Fibroblast of lung (primary cell): ENCODE results near the gene FAM53B. TPM values are rescaled to one million over a fixed set of nuclear protein-coding genes. Genes with fewer than 3 reads are reported as not detected.

ENCODE experiments used
- DNase-seq, 2 donors: peaks; one replicate each; pipeline versions ENCODE4 v3.0.0 to v3.0.0-alpha.2; 2010; ENCODE audit warnings: low read depth in 2 of 2
- H2AFZ ChIP-seq: 2 replicates; pipeline ENCODE4 v1.5.1; 2012; ENCODE audit warnings: low read length, control low read depth, inconsistent platforms
- H3K27ac ChIP-seq: 2 replicates; pipeline ENCODE4 v1.5.1; 2011; ENCODE audit warnings: low read length, control low read depth; ENCODE audit not compliant: insufficient read depth
- H3K27me3 ChIP-seq: 2 replicates; pipeline ENCODE4 v1.5.1; 2011; ENCODE audit warnings: mild to moderate bottlenecking, low read length; ENCODE audit not compliant: control insufficient read depth, insufficient read depth
- H3K36me3 ChIP-seq: 2 replicates; pipeline ENCODE4 v1.5.1; 2011; ENCODE audit warnings: low read length; ENCODE audit not compliant: control insufficient read depth, insufficient read depth
- H3K4me1 ChIP-seq: 2 replicates; pipeline ENCODE4 v1.5.1; 2011; ENCODE audit warnings: low read length; ENCODE audit not compliant: control insufficient read depth, insufficient read depth; ENCODE audit errors: extremely low read depth
- H3K4me2 ChIP-seq: 2 replicates; pipeline ENCODE4 v1.5.1; 2011; ENCODE audit warnings: low read length, control low read depth; ENCODE audit not compliant: insufficient read depth; ENCODE audit errors: extremely low read depth
- H3K4me3 ChIP-seq, 4 experiments: fragments of 200-600 bp in 1 of 4; sonication (generic) in 1 of 4; replicated peaks in 1 of 4; 2 replicates each; pipeline ENCODE4 v1.5.1; 2011 to 2016; ENCODE audit warnings: low read length in 4 of 4, low read depth in 3 of 4, mild to moderate bottlenecking in 3 of 4, control low read depth in 2 of 4, inconsistent platforms in 1 of 4, mixed read lengths in 1 of 4; ENCODE audit not compliant: insufficient read depth in 1 of 4; ENCODE audit errors: control extremely low read depth in 1 of 4
- H3K79me2 ChIP-seq: 2 replicates; pipeline ENCODE4 v1.5.1; 2012; ENCODE audit warnings: mild to moderate bottlenecking, low read length, inconsistent platforms; ENCODE audit not compliant: control insufficient read depth, insufficient read depth
- H3K9ac ChIP-seq: 2 replicates; pipeline ENCODE4 v1.5.1; 2011; ENCODE audit warnings: mild to moderate bottlenecking, low read length, control low read depth; ENCODE audit not compliant: insufficient read depth
- H3K9me3 ChIP-seq: 2 replicates; pipeline ENCODE4 v1.5.1; 2012; ENCODE audit warnings: low read depth, low read length; ENCODE audit not compliant: control insufficient read depth, insufficient read depth
- H4K20me1 ChIP-seq: 2 replicates; pipeline ENCODE4 v1.5.1; 2011; ENCODE audit warnings: low read length; ENCODE audit not compliant: control insufficient read depth, insufficient read depth; ENCODE audit errors: extremely low read depth
- EZH2 ChIP-seq: IDR thresholded peaks from 2 replicates; pipeline ENCODE4 v1.5.1; 2012; ENCODE audit warnings: low read length, control low read depth, mild to moderate bottlenecking; ENCODE audit errors: missing control alignments
- polyA plus RNA-seq, 2 donors: library from polyadenylated mRNA; depleted of rRNA in 1 of 2; stranded (reverse) in 1 of 2; unstranded in 1 of 2; fragments of >200 nt; gene quantifications; 2 replicates each; pipeline ENCODE4 v1.2.1, GENCODE V29; 2011 to 2012; ENCODE audit warnings: missing spikeins in 1 of 2
- total RNA-seq: library from RNA; depleted of rRNA; stranded (reverse); fragments of >200 nt; gene quantifications from 2 replicates; pipeline ENCODE4 v1.2.1, GENCODE V29; 2014
- TF ChIP-seq, protein P1 (sequence below), 2 donors: IDR thresholded peaks in 1 of 2; conservative IDR thresholded peaks in 1 of 2; 1 replicate in 1 of 2; 2 replicates in 1 of 2; pipeline ENCODE4 v1.5.1; 2011 to 2012; ENCODE audit warnings: low read length in 2 of 2, control low read depth in 1 of 2, inconsistent platforms in 1 of 2, low read depth in 1 of 2, mild to moderate bottlenecking in 1 of 2

The FAM53B gene
- total and polyA plus RNA-seq, 2 donors (not counting 1 experiment from before 2014, with no cell fraction given): 2.2 to 11.7 TPM

GRCh38 chr10:124596962-124597845, 147.0 kb downstream of the FAM53B start:
- no peak for TF ChIP-seq EZH2
- TF ChIP-seq, protein P1, sequence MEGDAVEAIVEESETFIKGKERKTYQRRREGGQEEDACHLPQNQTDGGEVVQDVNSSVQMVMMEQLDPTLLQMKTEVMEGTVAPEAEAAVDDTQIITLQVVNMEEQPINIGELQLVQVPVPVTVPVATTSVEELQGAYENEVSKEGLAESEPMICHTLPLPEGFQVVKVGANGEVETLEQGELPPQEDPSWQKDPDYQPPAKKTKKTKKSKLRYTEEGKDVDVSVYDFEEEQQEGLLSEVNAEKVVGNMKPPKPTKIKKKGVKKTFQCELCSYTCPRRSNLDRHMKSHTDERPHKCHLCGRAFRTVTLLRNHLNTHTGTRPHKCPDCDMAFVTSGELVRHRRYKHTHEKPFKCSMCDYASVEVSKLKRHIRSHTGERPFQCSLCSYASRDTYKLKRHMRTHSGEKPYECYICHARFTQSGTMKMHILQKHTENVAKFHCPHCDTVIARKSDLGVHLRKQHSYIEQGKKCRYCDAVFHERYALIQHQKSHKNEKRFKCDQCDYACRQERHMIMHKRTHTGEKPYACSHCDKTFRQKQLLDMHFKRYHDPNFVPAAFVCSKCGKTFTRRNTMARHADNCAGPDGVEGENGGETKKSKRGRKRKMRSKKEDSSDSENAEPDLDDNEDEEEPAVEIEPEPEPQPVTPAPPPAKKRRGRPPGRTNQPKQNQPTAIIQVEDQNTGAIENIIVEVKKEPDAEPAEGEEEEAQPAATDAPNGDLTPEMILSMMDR (conservative IDR thresholded peaks at IDR 0.05 in 1 of 2, IDR thresholded peaks at IDR 0.05 in 1 of 2; ENCODE audit: low read depth in 1 of 2, low read length in 2 of 2): no peak
- no peak for DNase-seq
- no peaks in the 10 kb centered on the region for H4K20me1 ChIP-seq
- H3K9me3 ChIP-seq: no peaks in the 10 kb centered on the region
- no peak overlapping the region for H3K4me3 ChIP-seq
- no peak overlapping the region for H3K9ac ChIP-seq
- H3K27ac ChIP-seq: no peak overlapping the region
- no peaks in the 10 kb centered on the region for H3K27me3 ChIP-seq
- H3K36me3 ChIP-seq: no peaks in the 10 kb centered on the region
- no peak overlapping the region for H2AFZ ChIP-seq
- no peaks in the 10 kb centered on the region for H3K79me2 ChIP-seq
- H3K4me1 ChIP-seq: no peaks in the 10 kb centered on the region
- H3K4me2 ChIP-seq: no peak overlapping the region

GRCh38 chr10:124596116-124596785, 147.9 kb downstream of the FAM53B start:
- no peak overlapping the region for H3K4me3 ChIP-seq
- H3K27me3 ChIP-seq: no peaks in the 10 kb centered on the region
- no peak overlapping the region for H3K4me2 ChIP-seq
- H3K36me3 ChIP-seq: no peaks in the 10 kb centered on the region
- DNase-seq: no peak
- no peak overlapping the region for H2AFZ ChIP-seq
- H3K4me1 ChIP-seq: no peaks in the 10 kb centered on the region
- no peak overlapping the region for H3K9ac ChIP-seq
- TF ChIP-seq, protein P1 (conservative IDR thresholded peaks at IDR 0.05 in 1 of 2, IDR thresholded peaks at IDR 0.05 in 1 of 2; ENCODE audit: low read depth in 1 of 2, low read length in 2 of 2): no peak
- no peak for TF ChIP-seq EZH2
- no peaks in the 10 kb centered on the region for H3K9me3 ChIP-seq
- no peaks in the 10 kb centered on the region for H3K79me2 ChIP-seq
- no peak overlapping the region for H3K27ac ChIP-seq
- no peaks in the 10 kb centered on the region for H4K20me1 ChIP-seq

DNA sequence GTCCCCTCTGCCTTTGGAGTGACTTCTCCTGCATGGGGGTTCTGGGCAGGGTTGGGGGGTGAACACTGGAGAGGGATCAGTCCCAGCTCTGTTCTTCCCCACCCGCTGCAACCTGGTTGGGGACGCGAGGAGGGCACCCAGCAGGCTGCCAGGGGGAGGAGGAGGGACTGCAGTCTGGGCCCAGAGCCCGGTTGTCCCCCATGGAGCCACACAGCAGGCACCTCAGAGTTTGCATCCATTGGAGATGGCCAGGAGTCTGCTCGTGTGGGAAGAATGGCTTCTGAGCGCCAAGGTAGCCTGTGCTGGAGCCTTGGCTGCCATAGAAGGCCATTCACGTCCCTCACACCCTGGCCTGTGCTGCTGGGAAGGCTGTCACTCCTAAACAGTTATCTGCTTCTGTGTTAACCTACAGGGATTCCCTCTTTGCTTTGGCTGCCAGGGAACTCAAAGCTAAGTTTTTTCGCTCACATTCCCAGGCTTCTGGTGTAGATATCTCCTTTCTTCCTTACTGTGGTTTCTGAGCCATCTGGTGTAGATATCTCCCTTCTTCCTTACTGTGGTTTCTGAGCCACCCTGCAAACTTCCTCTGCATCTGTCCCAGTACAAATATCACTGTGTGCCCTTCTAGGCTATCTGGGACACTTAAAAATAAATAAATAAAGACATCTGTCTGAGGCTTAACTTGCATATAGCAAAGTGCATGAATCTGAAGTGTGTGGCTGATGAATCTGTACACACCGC, 148.9 kb downstream of the FAM53B start:
- H2AFZ ChIP-seq: no peak overlapping the region
- H3K79me2 ChIP-seq: no peaks in the 10 kb centered on the region
- H3K4me2 ChIP-seq: no peak overlapping the region
- no peak overlapping the region for H3K4me3 ChIP-seq
- H3K9me3 ChIP-seq: no peaks in the 10 kb centered on the region
- DNase-seq: no peak
- TF ChIP-seq EZH2: no peak
- TF ChIP-seq, protein P1 (conservative IDR thresholded peaks at IDR 0.05 in 1 of 2, IDR thresholded peaks at IDR 0.05 in 1 of 2; ENCODE audit: low read depth in 1 of 2, low read length in 2 of 2): no peak
- H3K36me3 ChIP-seq: no peaks in the 10 kb centered on the region
- H3K4me1 ChIP-seq: no peaks in the 10 kb centered on the region
- no peak overlapping the region for H3K27ac ChIP-seq
- no peak overlapping the region for H3K9ac ChIP-seq
- H4K20me1 ChIP-seq: no peaks in the 10 kb centered on the region
- H3K27me3 ChIP-seq: no peaks in the 10 kb centered on the region
